Common myeloid progenitor, CD34-positive (primary cell): Measurements from ENCODE around the gene NEURL4.

Experiments
- CTCF ChIA-PET: fragments of 350-600 bp; sonication (Branson Sonifier 250); formaldehyde crosslinking; loops from one replicate; lab custom pipeline; 2021; ENCODE audit warnings: antibody characterized with exemption; lab: Charles Lee
- POLR2A ChIA-PET: fragments of 350-600 bp; sonication (Branson Sonifier 250); formaldehyde crosslinking; loops from one replicate; lab custom pipeline; 2021; ENCODE audit warnings: antibody characterized with exemption; lab: Charles Lee
- DNase-seq, 3 donors: peaks; one replicate each; pipeline versions ENCODE4 v3.0.0 to v3.0.0-alpha.2; 2013
- H3K27ac ChIP-seq, 2 experiments: 1 replicate in 1 of 2; 2 replicates in 1 of 2; pipeline ENCODE4 v1.7.0; 2013; ENCODE audit warnings: inconsistent platforms in 2 of 2, low read length in 2 of 2, mild to moderate bottlenecking in 2 of 2, low read depth in 1 of 2, moderate library complexity in 1 of 2; ENCODE audit not compliant: severe bottlenecking in 2 of 2, insufficient read depth in 1 of 2, poor library complexity in 1 of 2
- H3K27me3 ChIP-seq, 5 experiments: replicated peaks in 2 of 5; 1 replicate in 3 of 5; 2 replicates in 2 of 5; pipeline versions ENCODE4 v1.6.1 to v1.7.0; 2013; ENCODE audit warnings: low read length in 4 of 5, mild to moderate bottlenecking in 2 of 5, moderate library complexity in 2 of 5, inconsistent platforms in 1 of 5; ENCODE audit not compliant: insufficient read depth in 5 of 5, control insufficient read depth in 4 of 5
- H3K36me3 ChIP-seq, 4 experiments: 1 replicate in 2 of 4; 2 replicates in 2 of 4; pipeline versions ENCODE4 v1.6.1 to v1.7.0; 2013; ENCODE audit warnings: low read length in 3 of 4, control low read depth in 1 of 4, mild to moderate bottlenecking in 1 of 4; ENCODE audit not compliant: control insufficient read depth in 4 of 4, insufficient read depth in 4 of 4
- H3K4me1 ChIP-seq, 4 experiments: 1 replicate in 3 of 4; 2 replicates in 1 of 4; pipeline versions ENCODE4 v1.6.1 to v1.7.1; 2013; ENCODE audit warnings: low read length in 3 of 4, mild to moderate bottlenecking in 3 of 4, control low read depth in 1 of 4, inconsistent platforms in 1 of 4, moderate library complexity in 1 of 4; ENCODE audit not compliant: control insufficient read depth in 4 of 4, insufficient read depth in 4 of 4; ENCODE audit errors: control extremely low read depth in 1 of 4
- H3K4me3 ChIP-seq, 7 experiments: 1 replicate in 4 of 7; 2 replicates in 3 of 7; pipeline versions ENCODE4 v1.5.1 to v1.7.0; 2013; ENCODE audit warnings: mild to moderate bottlenecking in 7 of 7, low read length in 6 of 7, moderate library complexity in 6 of 7, inconsistent platforms in 2 of 7, low read depth in 2 of 7, control low read depth in 1 of 7; ENCODE audit not compliant: insufficient read depth in 4 of 7, control insufficient read depth in 1 of 7; ENCODE audit errors: extremely low read depth in 1 of 7
- H3K9me3 ChIP-seq, 5 experiments: 1 replicate in 4 of 5; 2 replicates in 1 of 5; pipeline versions ENCODE4 v1.6.1 to v1.7.1; 2013; ENCODE audit warnings: low read length in 4 of 5, mild to moderate bottlenecking in 2 of 5, inconsistent platforms in 1 of 5, low read depth in 1 of 5, moderate library complexity in 1 of 5; ENCODE audit not compliant: control insufficient read depth in 4 of 5, insufficient read depth in 2 of 5; ENCODE audit errors: control extremely low read depth in 1 of 5
- WGBS: methylation state at CpG from one replicate; pipeline ENCODE4 v1.1.5; 2013; ENCODE audit not compliant: insufficient coverage; 5-methylcytosine and 5-hydroxymethylcytosine counted together

The NEURL4 gene

DNA sequence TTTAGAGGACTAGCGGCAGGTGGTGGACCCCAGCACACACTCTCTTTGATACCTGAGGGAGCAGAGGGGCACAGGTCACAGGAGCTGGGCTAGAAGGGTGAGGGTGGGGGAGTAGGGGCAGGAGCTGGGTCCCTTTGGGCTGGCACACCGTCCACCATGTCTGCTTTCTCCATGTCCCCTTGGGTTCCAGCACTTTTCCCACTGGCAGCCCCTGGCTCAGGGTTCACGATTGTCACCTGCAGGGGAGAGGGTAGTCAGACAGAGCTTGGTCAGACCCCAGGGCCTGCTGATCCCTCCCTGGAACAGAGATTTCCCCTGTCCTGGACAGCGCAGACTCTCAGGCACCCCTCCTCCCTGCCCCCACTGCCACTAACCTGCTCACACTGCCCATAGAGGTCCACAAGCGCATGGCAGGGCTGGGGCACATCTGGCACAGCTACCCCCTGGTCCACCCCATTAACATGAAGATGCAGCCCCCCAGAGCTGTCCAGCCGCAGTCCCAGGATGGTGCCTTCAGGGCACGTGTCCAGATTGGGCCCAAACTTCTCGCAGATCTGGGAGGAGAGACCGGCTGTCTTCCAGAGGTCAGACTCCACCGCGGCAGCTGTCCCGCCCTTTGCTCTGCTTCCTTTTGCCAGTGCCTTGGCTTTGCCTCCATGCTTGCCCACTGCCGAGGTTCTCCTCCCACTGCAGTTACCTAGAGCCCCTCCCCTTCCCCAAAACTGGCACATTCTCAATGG is 10.8 kb downstream of the NEURL4 start:
- ChIA-PET CTCF (interaction anchor here (0.9 to 3.1 kb wide), 5 partner anchors 8 to 31 kb away, joined by 3 to 16 read pairs (median 4); no protein-coding TSS in a partner anchor), POLR2A (no interaction called here)
- no peak for DNase-seq
- Histone ChIP-seq H3K36me3 (peaks cover 21 to 68% (median 59%) of the 10 kb centered on the region in 4 experiments), H3K27me3 (no peaks in the 10 kb centered on the region), H3K9me3 (no peaks in the 10 kb centered on the region), H3K27ac (no peak overlapping the region), H3K4me3 (no peak overlapping the region), H3K4me1 (peaks cover 7 to 24% (median 19%) of the 10 kb centered on the region in 4 experiments)
- over 99% methylated on average over 9 of the region's 13 CpGs for WGBS

DNA sequence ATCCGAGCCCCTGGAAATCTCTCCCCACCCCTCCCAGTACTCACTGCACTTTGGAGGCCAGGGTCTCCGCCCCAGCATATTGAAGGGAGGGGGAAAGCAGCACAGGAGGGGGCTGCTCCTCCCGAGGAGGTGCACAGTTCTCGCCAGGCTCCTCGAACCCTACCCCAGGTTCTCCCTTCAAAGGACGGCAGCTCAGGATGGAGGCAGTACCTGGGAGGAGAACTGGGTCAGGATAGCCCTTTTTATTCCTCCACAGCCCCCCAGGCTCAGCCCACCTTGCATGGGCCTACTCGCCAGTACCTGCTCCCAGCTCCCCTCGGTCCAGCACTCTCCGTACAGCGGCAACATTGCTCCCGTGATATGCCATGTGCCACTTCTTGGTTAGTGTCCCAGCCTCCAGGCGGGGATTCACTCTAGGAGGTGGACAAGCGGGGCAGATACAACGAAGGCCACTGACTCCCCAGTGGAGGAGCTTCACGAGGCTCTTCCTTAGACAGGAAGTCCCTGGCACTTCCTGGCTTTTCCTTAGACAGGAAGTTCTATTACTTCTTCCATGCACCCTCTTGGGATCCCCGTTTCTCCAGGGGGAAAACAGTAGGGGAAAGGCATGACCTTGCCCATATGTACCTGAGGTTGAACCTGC is 11.9 kb downstream of the NEURL4 start:
- POLR2A ChIA-PET, result no interaction called here
- Histone ChIP-seq H3K4me1 (peaks cover 7 to 28% (median 19%) of the 10 kb centered on the region in 4 experiments), H3K27me3 (no peaks in the 10 kb centered on the region), H3K27ac (no peak overlapping the region), H3K36me3 (peaks cover 13 to 68% (median 55%) of the 10 kb centered on the region in 4 experiments), H3K4me3 (no peak overlapping the region), H3K9me3 (no peaks in the 10 kb centered on the region)
- CTCF ChIA-PET, result interaction anchor here (0.9 to 3.1 kb wide), 4 partner anchors 9 to 32 kb away, joined by 3 to 16 read pairs (median 4); no protein-coding TSS in a partner anchor
- 92% methylated on average over 10 of the region's 16 CpGs for WGBS
- DNase-seq, result no peak

DNA sequence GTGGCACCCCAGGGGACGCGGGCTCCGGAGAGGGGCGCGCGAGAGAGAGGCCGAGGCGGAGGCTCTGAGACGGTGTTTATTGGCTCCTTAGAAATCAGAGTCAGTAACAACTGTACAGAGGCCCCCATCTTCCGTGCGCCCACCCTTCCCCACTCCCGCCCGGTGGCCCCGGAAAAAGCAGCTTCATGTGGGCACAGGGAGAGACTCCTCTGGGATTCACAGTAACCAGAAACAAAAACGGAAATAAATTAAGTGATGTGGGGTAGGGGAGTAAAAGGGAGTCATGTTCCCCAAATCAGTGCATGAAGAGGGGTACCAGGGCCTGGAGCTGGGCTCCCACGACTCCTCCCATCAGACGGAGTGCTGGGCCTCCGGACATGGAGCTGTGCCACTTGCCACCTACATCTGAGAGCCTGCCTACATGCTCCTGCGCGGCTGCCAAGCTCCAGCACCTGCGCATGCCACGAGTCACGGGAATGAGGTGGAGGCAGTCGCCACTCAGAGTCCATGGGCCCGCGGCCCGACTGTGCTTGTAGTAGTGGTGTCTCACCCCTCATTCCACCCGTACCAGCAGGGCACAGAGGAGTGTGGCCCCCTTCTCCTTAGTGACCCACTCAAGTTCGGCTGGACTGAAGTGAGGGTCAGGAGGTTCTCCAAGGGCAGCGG is 13.4 kb downstream of the NEURL4 start:
- no peaks in the 10 kb centered on the region for H3K27me3 ChIP-seq
- H3K27ac ChIP-seq, result peak overlapping the region; percentile 62 to 79
- peaks cover 7 to 34% (median 20%) of the 10 kb centered on the region in 4 experiments for H3K4me1 ChIP-seq
- H3K4me3 ChIP-seq, result peak overlapping the region; percentile 53 to 92 (median 74)
- H3K36me3 ChIP-seq, result peaks cover 18 to 65% (median 55%) of the 10 kb centered on the region in 4 experiments
- no peaks in the 10 kb centered on the region for H3K9me3 ChIP-seq
- ChIA-PET CTCF (interaction anchor here (0.6 to 3.1 kb wide), 7 partner anchors 9 to 94 kb away, joined by 3 to 16 read pairs (median 4); partner anchors contain the start of gene TMEM95), POLR2A (interaction anchor here (0.6 kb wide), 1 partner anchor 154 kb away, joined by 3 read pairs; no protein-coding TSS in a partner anchor)
- WGBS, result 56% methylated on average over 24 of the region's 30 CpGs
- no peak for DNase-seq

DNA sequence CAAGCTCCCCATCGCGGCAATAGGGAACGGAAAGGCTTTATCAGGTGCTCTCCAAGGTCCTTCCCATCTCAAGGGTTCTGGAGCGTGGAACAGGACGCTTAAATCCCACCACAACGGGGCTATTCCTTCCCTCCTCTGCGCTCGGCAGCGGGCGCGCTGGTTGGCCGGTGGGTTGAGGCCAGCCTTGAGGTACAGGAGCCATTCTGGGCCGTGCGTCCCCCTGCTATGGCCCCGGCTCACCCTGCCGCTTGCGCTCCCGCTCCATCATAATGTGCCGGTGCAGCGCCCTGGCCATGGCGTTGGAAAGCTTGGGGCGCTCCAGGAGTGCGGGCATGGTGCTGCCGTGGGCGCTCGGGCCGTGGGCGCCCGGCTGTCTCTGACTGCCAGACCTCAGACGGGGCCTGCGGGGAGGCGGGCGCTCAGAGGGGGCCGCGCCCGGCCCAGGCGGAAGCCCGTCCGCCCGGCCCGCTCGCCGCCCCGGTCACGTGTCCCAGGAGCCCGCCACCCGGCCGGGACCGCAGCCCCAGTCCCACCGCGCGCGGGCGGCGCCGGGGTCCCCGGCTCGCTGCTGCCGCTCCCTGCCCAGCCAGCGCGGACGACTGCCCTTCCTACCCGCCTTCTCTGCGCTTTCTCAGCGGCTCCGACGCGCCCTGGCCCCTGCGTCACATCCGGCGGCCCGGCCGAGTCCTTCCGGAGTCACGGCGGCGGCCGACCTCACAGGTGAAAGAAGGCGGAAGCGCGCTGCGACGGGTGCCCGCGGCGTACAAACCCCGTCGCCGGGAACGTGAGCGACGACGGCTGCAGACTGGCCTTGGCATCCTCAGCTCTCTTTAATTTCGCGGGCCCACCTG is 14.2 kb downstream of the NEURL4 start, which contains the start of gene GPS2:
GPS2 (minus strand) TSS at position 642 of the 851 bp plus-strand sequence; CDS start at position 334, 308 bp downstream.
- peaks cover 10 to 41% (median 25%) of the 10 kb centered on the region in 4 experiments for H3K4me1 ChIP-seq
- under 1% methylated on average over 86 of the region's 95 CpGs for WGBS
- H3K27ac ChIP-seq, result peak within 1 kb of the TSS; percentile 62 to 79
- ChIA-PET POLR2A (interaction anchor here (0.6 kb wide), 1 partner anchor 153 kb away, joined by 3 read pairs; no protein-coding TSS in a partner anchor), CTCF (interaction anchor here (1.1 to 2.5 kb wide), 7 partner anchors 10 to 94 kb away, joined by 3 to 11 read pairs (median 4); partner anchors contain the start of gene TMEM95)
- H3K4me3 ChIP-seq, result peak within 1 kb of the TSS; percentile 53 to 92 (median 74)
- H3K9me3 ChIP-seq, result no peaks in the 10 kb centered on the region
- peaks cover 21 to 66% (median 56%) of the 10 kb centered on the region in 4 experiments for H3K36me3 ChIP-seq
- peak; percentile 87 to 94 (median 92) for DNase-seq
- no peaks in the 10 kb centered on the region for H3K27me3 ChIP-seq

DNA sequence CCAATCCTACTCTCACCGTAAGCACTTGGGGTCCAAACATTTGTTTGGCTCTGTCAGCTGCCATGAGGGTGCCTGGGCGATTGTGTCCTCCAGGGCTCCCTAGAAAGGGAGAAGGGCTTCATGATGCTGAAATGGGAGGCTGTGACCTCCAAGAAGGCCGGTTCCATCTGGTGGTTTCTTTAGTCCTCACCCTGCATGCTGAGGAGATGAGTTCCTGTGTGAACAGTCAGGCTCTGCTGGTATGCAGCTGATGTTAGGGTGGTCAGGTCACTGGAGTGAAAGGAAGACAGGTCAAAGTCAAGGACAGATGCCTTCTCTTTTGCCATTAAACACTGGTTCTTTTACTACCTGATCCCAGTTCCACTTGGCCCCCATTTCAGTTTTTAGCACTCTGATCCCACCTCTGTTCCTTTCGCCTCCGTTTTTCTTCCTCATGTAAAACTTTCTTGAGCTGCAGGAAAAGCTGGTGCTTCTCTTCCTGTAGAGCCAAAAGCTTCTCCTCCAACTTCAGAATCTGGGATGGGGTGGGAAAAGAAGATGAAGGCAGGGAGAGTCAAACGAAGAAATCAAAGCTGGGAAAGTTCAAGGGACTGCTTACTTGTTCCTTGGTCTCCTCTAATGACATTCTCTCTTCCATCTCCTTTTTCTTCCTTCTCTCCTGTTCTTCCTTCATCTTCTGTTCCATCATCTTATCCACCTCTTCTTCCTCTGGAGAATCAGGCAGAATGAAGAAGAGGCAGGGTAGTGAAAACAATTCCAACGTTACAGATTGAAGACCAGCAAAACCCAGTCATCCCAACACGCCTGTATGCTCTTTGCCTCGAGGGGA is 15.0 kb downstream of the NEURL4 start:
- Histone ChIP-seq H3K4me3 (peak overlapping the region; percentile 53 to 92 (median 74)), H3K4me1 (peaks cover 16 to 50% (median 33%) of the 10 kb centered on the region in 4 experiments), H3K27me3 (no peaks in the 10 kb centered on the region), H3K27ac (peak overlapping the region; percentile 62 to 79), H3K9me3 (no peaks in the 10 kb centered on the region), H3K36me3 (peaks cover 24 to 71% (median 62%) of the 10 kb centered on the region in 4 experiments)
- peak in 2 of 3 donors; percentile 39 to 50 for DNase-seq
- ChIA-PET POLR2A (interaction anchor here (0.5 to 1.2 kb wide), 3 partner anchors 22 to 189 kb away, joined by 3 to 6 read pairs (median 6); partner anchors contain the start of genes ACAP1 and TMEM256), CTCF (interaction anchor here (0.8 to 2.5 kb wide), 8 partner anchors 8 to 72 kb away, joined by 3 to 11 read pairs (median 4); no protein-coding TSS in a partner anchor)
- WGBS, result 49% methylated on average over 7 of the region's 9 CpGs
